Activated T-helper 1 cell treated with anti-CD3 and anti-CD28 coated beads, Interleukin-12 subunit alpha, Interleukin-12 subunit beta, Interleukin-2, Interleukin-4 antibody, amounts not matched to agents 30 ng/mL and 10 ng/mL and 1 ng/mL, durations not matched to agents 14 hours and 24 hours and 36 hours (primary cell): ENCODE results near the gene C4B. TPM values are rescaled to one million over a fixed set of nuclear protein-coding genes. Genes with fewer than 3 reads are reported as not detected.

Experiments used
- DNase-seq: peaks from one replicate; pipeline ENCODE4 v3.0.0; 2021; ENCODE audit warnings: low spot score
- H3K27ac Mint-ChIP-seq: one replicate; pipeline ENCODE4 v1.8.0; 2021; ENCODE audit warnings: mild to moderate bottlenecking, mixed read lengths
- H3K27me3 Mint-ChIP-seq: one replicate; pipeline ENCODE4 v1.8.0; 2022; ENCODE audit warnings: mild to moderate bottlenecking, moderate library complexity, mixed read lengths; ENCODE audit not compliant: insufficient read depth
- H3K36me3 Mint-ChIP-seq: one replicate; pipeline ENCODE4 v1.8.0; 2021; ENCODE audit warnings: low read depth, mixed read lengths
- H3K4me1 Mint-ChIP-seq: one replicate; pipeline ENCODE4 v1.8.0; 2021; ENCODE audit warnings: low read depth, mixed read lengths
- H3K4me3 Mint-ChIP-seq: one replicate; pipeline ENCODE4 v1.8.0; 2021; ENCODE audit warnings: mild to moderate bottlenecking, moderate library complexity, mixed read lengths
- H3K9me3 Mint-ChIP-seq: one replicate; pipeline ENCODE4 v1.8.0; 2021; ENCODE audit warnings: mixed read lengths
- intact Hi-C: fragments of 100-400 bp; cut with micrococcal nuclease; formaldehyde crosslinking; loops from one replicate; pipeline ENCODE4 v1.15.1; 2024
- total RNA-seq: library from RNA; stranded (reverse); gene quantifications from 2 replicates; pipeline ENCODE4 v1.2.3, GENCODE V29; 2022

The C4B gene
- total RNA-seq, 1 donor from 2014 or later, result 4.1 TPM

DNA sequence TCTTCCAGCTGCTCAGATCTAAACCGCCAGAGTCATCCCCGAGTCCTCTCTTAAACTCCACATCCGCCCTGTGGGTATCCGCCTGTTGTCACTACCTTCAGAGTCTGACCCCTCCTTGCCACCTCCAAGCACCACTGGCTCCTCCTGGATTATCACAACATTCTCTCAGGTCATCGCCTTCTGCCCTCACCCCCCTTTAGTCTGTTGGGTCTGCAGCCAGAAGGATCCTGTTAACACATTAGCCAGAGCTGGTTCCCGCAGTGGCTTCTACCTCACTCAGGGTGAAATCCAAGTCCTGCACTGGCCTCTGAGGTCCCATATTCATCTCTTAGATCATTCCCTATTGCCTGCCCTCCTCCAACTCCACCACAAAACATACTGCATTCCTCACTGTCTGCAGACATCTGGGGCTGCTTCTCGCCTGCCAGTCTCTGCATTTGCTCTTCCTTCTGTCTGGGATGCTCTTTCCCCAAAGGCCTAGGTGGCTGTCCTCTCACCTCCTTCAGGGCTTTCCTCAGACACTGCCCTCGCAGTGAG is 60.5 kb downstream of the C4B start:
- Mint-ChIP-seq H3K27ac (no peak overlapping the region), H3K4me3 (no peak overlapping the region), H3K4me1 (no peaks in the 10 kb centered on the region), H3K27me3 (peaks cover 3% of the 10 kb centered on the region), H3K9me3 (no peaks in the 10 kb centered on the region), H3K36me3 (no peaks in the 10 kb centered on the region)
- no peak for DNase-seq
- intact Hi-C loops, result no loop called here

DNA sequence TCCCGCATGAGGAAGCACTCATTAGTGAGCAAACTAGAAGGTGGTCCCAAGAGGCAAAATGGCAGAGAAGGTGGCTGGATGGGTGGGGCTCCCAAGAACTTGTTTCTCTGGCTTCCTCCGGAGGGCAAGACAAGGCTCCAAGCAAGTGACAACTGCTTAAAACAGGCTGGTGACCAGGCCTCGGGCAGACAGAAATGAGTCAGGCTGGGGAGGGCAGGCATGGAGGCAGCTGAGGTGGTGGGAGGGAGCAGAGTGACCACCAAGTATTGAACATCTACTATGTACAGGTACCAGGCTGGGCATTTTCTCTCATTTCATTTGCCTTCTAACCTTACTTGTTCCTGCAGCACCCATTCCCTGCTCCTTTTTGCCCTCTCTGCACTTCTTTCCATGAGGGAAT is 61.2 kb downstream of the C4B start:
- Mint-ChIP-seq H3K9me3 (no peaks in the 10 kb centered on the region), H3K27ac (no peak overlapping the region), H3K36me3 (no peaks in the 10 kb centered on the region), H3K27me3 (peaks cover 3% of the 10 kb centered on the region), H3K4me1 (no peaks in the 10 kb centered on the region), H3K4me3 (no peak overlapping the region)
- intact Hi-C loops, result no loop called here
- no peak for DNase-seq

DNA sequence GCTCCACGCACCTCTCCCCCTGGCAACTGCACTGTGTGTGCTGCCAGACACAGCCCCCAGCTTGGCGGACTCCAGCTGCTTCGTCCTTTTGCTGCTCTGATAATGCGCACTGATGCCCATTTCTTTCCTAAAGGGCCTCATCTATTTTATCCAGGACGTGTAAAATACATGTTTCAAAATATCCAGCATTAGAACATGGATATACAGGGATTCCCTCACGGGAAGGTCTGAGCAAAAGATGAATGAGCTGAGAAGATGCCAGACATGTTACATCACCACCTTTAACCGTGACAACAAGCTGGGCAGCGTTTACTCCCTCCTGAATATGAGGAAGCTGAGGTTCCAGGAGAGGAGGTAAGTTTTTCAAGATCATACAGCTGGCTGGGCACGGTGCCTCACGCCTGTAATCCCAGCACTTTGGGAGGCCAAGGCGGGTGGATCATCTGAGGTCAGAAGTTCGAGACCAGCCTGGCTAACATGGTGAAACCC is 61.8 kb downstream of the C4B start:
- H3K9me3 Mint-ChIP-seq, result no peaks in the 10 kb centered on the region
- peaks cover 5% of the 10 kb centered on the region for H3K27me3 Mint-ChIP-seq
- H3K36me3 Mint-ChIP-seq, result no peaks in the 10 kb centered on the region
- no peak for DNase-seq
- intact Hi-C loops, result no loop called here
- no peak overlapping the region for H3K4me3 Mint-ChIP-seq
- no peak overlapping the region for H3K27ac Mint-ChIP-seq
- H3K4me1 Mint-ChIP-seq, result no peaks in the 10 kb centered on the region

DNA sequence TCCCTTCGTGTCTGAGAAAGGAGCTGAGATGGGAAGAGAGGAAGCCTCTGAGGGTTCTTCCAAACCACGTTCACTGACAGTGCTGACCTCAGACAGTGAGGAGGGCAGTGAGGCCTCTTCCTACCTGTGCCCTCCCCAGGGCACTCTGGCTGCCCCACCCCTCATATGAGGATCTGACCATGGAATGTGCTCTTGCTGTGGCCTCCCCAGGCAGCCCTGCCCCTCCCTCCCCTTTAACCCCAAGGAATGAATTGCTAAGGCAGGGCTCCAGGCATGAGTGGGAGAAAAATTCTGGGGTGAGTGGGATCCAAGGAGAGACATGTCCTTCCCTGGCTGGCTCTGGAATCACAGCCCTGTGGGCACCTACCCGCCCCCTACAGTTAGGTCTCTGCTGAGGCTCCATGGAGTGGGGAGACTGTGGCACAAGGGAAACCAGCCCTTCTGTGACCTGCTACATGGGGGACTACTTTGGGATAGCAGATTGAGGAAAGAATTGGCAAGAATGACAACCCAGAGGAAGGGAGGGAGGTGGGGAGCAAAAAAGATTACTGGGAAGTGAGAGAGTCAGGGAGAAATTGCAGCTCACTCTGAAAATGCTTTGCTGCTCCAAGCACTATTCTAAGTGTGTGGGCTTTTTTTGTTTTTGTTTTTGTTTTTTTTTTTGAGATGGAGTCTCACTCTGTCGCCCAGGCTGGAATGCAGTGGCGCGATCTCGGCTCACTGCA is 65.1 kb downstream of the C4B start:
- H3K4me1 Mint-ChIP-seq, result no peaks in the 10 kb centered on the region
- no peaks in the 10 kb centered on the region for H3K36me3 Mint-ChIP-seq
- no peak overlapping the region for H3K4me3 Mint-ChIP-seq
- peaks cover 12% of the 10 kb centered on the region for H3K27me3 Mint-ChIP-seq
- H3K27ac Mint-ChIP-seq, result no peak overlapping the region
- intact Hi-C loops, result loop anchor here (10.0 kb wide), 1 partner anchor 175 kb away; no protein-coding TSS in a partner anchor
- no peaks in the 10 kb centered on the region for H3K9me3 Mint-ChIP-seq
- no peak for DNase-seq

DNA sequence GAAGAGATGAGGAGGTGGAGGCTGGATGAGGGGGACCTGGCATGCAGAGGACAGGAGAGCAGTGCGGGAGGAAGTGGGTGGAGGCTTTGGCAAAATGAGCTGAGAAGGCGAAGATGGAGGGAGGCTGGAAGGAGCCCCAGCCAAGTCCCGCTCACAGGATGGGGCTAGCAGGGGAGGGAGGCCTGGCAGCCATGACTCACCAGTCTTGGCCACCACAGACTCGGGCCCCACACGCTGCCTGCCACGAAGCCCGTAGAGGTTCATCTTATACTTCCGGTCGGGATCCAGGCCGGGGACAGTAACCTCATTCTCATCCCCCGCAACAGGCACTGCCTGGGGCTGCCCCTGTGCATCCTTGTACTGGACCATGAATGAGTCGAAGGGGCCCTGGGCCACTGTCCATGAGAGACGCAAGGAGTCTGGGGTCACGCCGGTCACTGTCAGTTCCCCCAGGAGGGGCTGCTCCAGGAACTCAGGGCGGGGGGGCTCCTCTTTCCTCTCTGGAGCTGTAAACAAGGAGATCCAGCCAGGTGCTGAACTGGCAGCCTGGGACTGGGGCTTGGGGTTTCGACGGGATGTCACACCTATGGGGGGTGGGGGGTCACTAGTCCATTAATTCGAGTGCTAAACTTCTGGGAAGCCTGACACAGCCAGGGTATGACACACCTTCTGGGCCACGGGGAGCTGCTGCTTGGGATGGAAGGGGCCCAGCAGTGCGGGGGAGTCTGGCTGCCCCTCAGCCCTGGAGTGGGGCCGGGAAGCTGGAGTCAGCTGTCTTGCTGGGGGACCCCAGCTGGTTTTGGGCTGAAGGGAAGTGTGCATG is 66.8 kb downstream of the C4B start:
- Mint-ChIP-seq H3K4me3 (no peak overlapping the region), H3K9me3 (no peaks in the 10 kb centered on the region), H3K27me3 (peaks cover 20% of the 10 kb centered on the region), H3K27ac (no peak overlapping the region), H3K36me3 (no peaks in the 10 kb centered on the region), H3K4me1 (peaks cover 5% of the 10 kb centered on the region)
- no peak for DNase-seq
- intact Hi-C loops, result loop anchor here (10.0 kb wide), 1 partner anchor 173 kb away; no protein-coding TSS in a partner anchor

DNA sequence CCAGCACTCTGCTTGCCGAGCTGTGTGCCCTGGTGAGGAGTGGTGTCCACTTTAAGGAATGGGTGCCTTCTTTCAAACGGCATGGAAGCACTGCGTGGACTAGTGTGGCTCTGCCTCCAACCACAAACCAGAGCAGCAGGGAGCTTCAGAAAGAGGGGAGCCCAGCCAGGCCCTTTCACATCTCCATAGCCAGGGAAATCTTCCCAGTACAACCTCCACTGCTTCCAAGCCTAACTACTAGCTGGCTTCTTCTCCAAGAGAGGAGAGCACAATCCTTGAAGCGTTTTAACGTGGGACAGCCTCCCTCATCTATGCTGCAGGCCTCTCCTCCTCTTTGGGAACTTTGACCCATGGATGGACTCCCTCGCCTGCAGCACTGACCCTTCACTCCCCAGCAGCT is 67.9 kb downstream of the C4B start:
- H3K27ac Mint-ChIP-seq, result no peak overlapping the region
- H3K36me3 Mint-ChIP-seq, result no peaks in the 10 kb centered on the region

DNA sequence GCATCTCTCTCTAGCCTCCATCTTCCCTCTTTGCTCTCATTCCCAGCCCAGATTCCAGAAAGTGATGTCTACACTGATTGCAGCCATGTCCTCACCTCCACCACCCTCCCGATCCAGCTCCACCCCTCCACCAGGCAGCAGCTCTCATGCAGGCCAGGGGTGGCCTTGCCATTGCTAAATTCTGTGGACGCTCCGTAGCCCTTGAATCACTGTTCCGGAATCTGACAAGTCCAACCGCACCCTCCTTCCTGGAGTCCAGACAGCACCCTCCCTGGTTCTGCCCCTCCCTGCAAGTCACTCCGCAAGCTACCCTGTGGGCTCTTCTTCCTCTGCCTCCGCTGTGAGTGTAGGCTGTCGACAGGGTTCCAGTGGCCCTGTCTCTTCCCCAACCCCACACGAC is 68.3 kb downstream of the C4B start:
- intact Hi-C loops, result loop anchor here (10.0 kb wide), 1 partner anchor 172 kb away; no protein-coding TSS in a partner anchor
- Mint-ChIP-seq H3K27ac (no peak overlapping the region), H3K27me3 (peaks cover 25% of the 10 kb centered on the region), H3K9me3 (no peaks in the 10 kb centered on the region), H3K4me1 (peaks cover 11% of the 10 kb centered on the region), H3K4me3 (no peak overlapping the region), H3K36me3 (no peaks in the 10 kb centered on the region)
- DNase-seq, result no peak

More for the DNA sequence above, 67.9 kb downstream of the C4B start:
- Mint-ChIP-seq H3K4me3 (no peak overlapping the region), H3K27me3 (peaks cover 27% of the 10 kb centered on the region), H3K9me3 (no peaks in the 10 kb centered on the region), H3K4me1 (peaks cover 11% of the 10 kb centered on the region)
- intact Hi-C loops, result loop anchor here (10.0 kb wide), 1 partner anchor 172 kb away; no protein-coding TSS in a partner anchor
- no peak for DNase-seq

DNA sequence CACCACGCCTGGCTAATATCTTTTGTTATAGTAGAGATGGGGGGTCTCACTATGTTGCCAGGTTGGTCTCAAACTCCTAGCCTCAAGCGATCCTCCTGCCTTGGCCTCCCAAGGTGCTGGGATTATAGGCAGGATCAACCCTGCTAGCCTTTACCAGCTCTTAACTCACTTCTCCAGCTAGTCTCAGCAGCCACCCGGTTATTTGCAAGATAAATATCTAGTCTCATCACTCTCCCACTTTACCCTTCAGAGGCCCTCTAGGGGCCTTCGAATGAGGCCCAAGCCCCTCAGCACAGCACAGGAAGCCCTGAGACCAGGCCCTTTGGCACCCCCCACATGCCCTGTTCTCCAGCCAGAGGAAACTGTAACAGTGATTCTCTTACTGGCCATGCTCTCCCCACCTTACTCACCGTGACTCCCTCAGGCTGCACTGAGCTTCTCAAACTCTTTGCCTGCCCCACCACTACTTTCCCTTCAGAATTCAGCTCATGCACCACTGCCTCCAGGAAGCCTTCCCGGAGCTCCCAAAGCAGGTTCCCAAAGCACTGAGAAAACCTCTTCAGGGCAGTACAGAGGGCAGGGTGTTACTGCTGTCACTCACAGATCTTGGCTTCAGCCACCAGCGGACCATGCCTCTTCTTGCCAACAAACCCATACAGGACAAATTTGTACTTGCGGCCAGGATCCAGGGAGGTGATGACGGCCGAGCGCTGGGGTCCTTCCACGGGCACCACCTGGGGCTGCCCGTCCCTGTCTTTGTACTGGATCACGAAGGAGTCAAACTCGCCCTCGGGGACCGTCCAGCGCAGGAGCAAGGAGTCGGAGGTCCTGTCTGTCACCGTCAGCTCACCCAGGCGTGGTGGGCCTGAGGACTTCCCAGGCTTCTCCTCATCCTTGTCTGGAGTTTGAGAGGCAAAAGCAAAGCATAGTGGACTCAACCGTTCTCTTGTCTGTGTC is 69.5 kb downstream of the C4B start:
- intact Hi-C loops, result loop anchor here (10.0 kb wide), 1 partner anchor 171 kb away; no protein-coding TSS in a partner anchor
- Mint-ChIP-seq H3K36me3 (no peaks in the 10 kb centered on the region), H3K4me1 (peaks cover 11% of the 10 kb centered on the region), H3K4me3 (no peak overlapping the region), H3K27ac (no peak overlapping the region), H3K27me3 (peaks cover 26% of the 10 kb centered on the region), H3K9me3 (no peaks in the 10 kb centered on the region)
- no peak for DNase-seq

DNA sequence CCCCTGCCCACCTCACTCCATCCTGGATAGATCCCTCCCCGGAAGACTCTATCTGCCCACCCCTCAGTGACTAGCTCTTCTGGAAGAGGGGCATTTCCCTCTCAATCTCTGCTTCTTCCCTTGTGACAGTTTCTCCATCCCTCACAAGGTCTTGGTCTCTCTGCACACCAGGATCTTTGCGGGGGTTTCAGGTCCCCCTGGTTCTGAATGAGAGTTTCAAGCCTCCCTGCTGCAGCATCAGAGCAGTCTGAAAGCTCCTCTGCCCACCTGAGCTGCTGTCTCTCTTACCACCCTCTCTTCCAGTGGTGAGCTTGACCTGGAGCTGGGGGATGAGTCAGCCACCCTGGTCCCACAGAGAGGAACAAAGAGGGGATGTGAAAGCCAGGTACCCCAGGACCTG is 70.2 kb downstream of the C4B start:
- H3K27me3 Mint-ChIP-seq, result peaks cover 30% of the 10 kb centered on the region
- intact Hi-C loops, result loop anchor here (10.0 kb wide), 1 partner anchor 170 kb away; no protein-coding TSS in a partner anchor

More for the DNA sequence above, 70.2 kb downstream of the C4B start:
- Mint-ChIP-seq H3K9me3 (no peaks in the 10 kb centered on the region), H3K4me1 (peaks cover 11% of the 10 kb centered on the region), H3K4me3 (no peak overlapping the region), H3K36me3 (no peaks in the 10 kb centered on the region), H3K27ac (no peak overlapping the region)
- no peak for DNase-seq

Other genes with a start within 250 kb of the C4B start
- 2.9 and 5.0 TPM in 2 replicates for gene VWA7, start 237.5 kb upstream of the C4B start, total RNA-seq
- 150 and 161 TPM in 2 replicates for gene VARS1, start 219.0 kb upstream of the C4B start, total RNA-seq
- 136 and 137 TPM in 2 replicates for gene LSM2, start 207.8 kb upstream of the C4B start, total RNA-seq
- gene HSPA1L, start 199.5 kb upstream of the C4B start, total RNA-seq, result 2.2 and 2.9 TPM in 2 replicates
- gene HSPA1A, start 199.3 kb upstream of the C4B start, total RNA-seq, result 173 and 175 TPM in 2 replicates
- gene HSPA1B, start 187.1 kb upstream of the C4B start, total RNA-seq, result 152 and 155 TPM in 2 replicates
- gene NEU1, start 152.0 kb upstream of the C4B start, total RNA-seq, result 22.1 and 24.3 TPM in 2 replicates
- 0.12 TPM in 1 of 2 replicates, not detected in the other for gene SLC44A4, start 135.8 kb upstream of the C4B start, total RNA-seq
- 75.9 and 80.4 TPM in 2 replicates for gene EHMT2, start 117.1 kb upstream of the C4B start, total RNA-seq
- gene ZBTB12, start 112.7 kb upstream of the C4B start, total RNA-seq, result 4.6 and 5.1 TPM in 2 replicates
- 0.88 and 1.6 TPM in 2 replicates for gene C2, start 87.1 kb upstream of the C4B start, total RNA-seq
- gene CFB, start 68.7 kb upstream of the C4B start, total RNA-seq, result 0.21 TPM in 1 of 2 replicates, not detected in the other
- gene NELFE, start 55.8 kb upstream of the C4B start, total RNA-seq, result 92.3 and 97.7 TPM in 2 replicates
- gene SKIC2, start 55.6 kb upstream of the C4B start, total RNA-seq, result 85.8 and 101 TPM in 2 replicates
- 14.1 and 15.2 TPM in 2 replicates for gene DXO, start 42.7 kb upstream of the C4B start, total RNA-seq
- 4.0 and 4.1 TPM in 2 replicates for gene C4A, start 32.7 kb upstream of the C4B start, total RNA-seq
- 0.34 and 0.36 TPM in 2 replicates for gene CYP21A2, start 23.6 kb downstream of the C4B start, total RNA-seq
- gene TNXB, start 94.5 kb downstream of the C4B start, total RNA-seq, result 2.0 and 4.4 TPM in 2 replicates
- gene ATF6B, start 113.5 kb downstream of the C4B start, total RNA-seq, result 80.1 and 97.6 TPM in 2 replicates
- 4.8 and 6.0 TPM in 2 replicates for gene FKBPL, start 115.5 kb downstream of the C4B start, total RNA-seq
- gene PRRT1, start 137.1 kb downstream of the C4B start, total RNA-seq, result 0.24 and 0.57 TPM in 2 replicates
- 12.4 and 17.1 TPM in 2 replicates for gene PPT2, start 139.3 kb downstream of the C4B start, total RNA-seq
- gene EGFL8, start 149.8 kb downstream of the C4B start, total RNA-seq, result 8.3 and 9.1 TPM in 2 replicates
- 34.5 and 35.6 TPM in 2 replicates for gene AGPAT1, start 161.3 kb downstream of the C4B start, total RNA-seq
- 58.1 and 60.4 TPM in 2 replicates for gene RNF5, start 163.6 kb downstream of the C4B start, total RNA-seq
- 19.6 and 20.2 TPM in 2 replicates for gene AGER, start 169.5 kb downstream of the C4B start, total RNA-seq
- gene PBX2, start 175.4 kb downstream of the C4B start, total RNA-seq, result 91.9 and 94.0 TPM in 2 replicates
- gene GPSM3, start 177.8 kb downstream of the C4B start, total RNA-seq, result 82.5 and 84.7 TPM in 2 replicates
- 0.66 and 0.73 TPM in 2 replicates for gene NOTCH4, start 209.3 kb downstream of the C4B start, total RNA-seq